Epithelial cell of proximal tubule (primary cell): Measurements from ENCODE around the gene EXPH5. TPM values are rescaled to one million over a fixed set of nuclear protein-coding genes. Genes with fewer than 3 reads are reported as not detected.

Experiments used
- DNase-seq: peaks from one replicate; pipeline ENCODE4 v3.0.0-alpha.2; 2011; ENCODE audit warnings: low read depth
- H3K4me3 ChIP-seq: 2 replicates; pipeline ENCODE4 v1.5.1; 2011; ENCODE audit warnings: low read depth, mild to moderate bottlenecking, low read length
- CTCF ChIP-seq: conservative IDR thresholded peaks from 2 replicates; pipeline ENCODE4 v1.5.1; 2012; ENCODE audit warnings: low read depth, mild to moderate bottlenecking, low read length
- total RNA-seq: library from RNA; depleted of rRNA; stranded (reverse); fragments of >200 nt; gene quantifications from 2 replicates; pipeline ENCODE4 v1.2.3, GENCODE V29; 2015

EXPH5 gene
- total RNA-seq, 1 donor from 2014 or later = 7.8 TPM

DNA sequence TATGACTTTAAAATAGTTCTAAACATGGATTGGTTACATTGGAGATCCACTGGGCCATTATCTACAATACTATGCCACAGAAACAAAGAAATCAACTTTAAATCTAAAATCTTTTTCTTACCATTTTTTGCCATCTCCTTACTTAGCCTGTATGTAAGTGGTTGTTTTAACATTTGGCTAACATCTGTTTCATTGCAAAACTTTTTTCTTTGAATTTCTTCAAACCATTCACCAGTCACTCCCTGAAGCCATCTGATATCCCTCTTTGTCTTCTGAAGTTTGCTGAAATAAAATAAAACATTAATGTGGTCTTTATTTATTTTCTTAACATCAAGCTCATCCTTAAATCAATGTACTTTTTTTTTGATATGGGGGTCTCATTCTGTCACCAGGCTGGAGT is 52.0 kb downstream of the EXPH5 start:
- DNase-seq = no peak
- no peak for TF ChIP-seq CTCF
- no peak overlapping the region for H3K4me3 ChIP-seq

- TF ChIP-seq CTCF = no peak
- DNase-seq = no peak
- H3K4me3 ChIP-seq = no peak overlapping the region
Measured at GRCh38 chr11:108538502-108538901, 55.1 kb downstream of the EXPH5 start.

DNA sequence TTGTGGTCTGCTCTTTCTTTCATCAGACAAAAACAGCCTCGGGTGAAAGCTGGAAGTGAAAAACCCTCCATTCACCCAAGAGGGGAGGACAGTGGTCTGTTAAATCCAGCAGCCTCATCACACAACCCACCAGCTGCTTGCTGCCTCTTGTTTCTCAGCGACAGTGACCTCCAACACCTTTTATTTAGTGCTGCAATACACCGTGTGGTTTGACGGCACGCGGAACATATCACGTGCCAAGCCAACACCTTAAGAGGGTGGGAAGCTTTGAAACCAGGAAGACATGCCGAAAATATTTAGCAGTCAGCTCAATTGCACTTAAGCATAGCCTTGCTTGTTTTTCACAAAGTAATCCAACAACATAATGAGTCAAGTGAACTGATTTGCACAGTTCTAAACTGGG is 55.5 kb downstream of the EXPH5 start:
- TF ChIP-seq CTCF = no peak
- no peak for DNase-seq
- no peak overlapping the region for H3K4me3 ChIP-seq

GRCh38 chr11:108536783-108537182 is 56.8 kb downstream of the EXPH5 start:
- no peak overlapping the region for H3K4me3 ChIP-seq
- no peak for DNase-seq
- no peak for TF ChIP-seq CTCF

GRCh38 chr11:108535384-108535955 is 58.1 kb downstream of the EXPH5 start:
- no peak for DNase-seq
- no peak for TF ChIP-seq CTCF
- H3K4me3 ChIP-seq = no peak overlapping the region

- H3K4me3 ChIP-seq = no peak overlapping the region
- DNase-seq = no peak
- no peak for TF ChIP-seq CTCF
Measured at GRCh38 chr11:108534274-108534882, 59.2 kb downstream of the EXPH5 start.

GRCh38 chr11:108530426-108530825 is 63.1 kb downstream of the EXPH5 start:
- no peak for TF ChIP-seq CTCF

More at GRCh38 chr11:108530426-108530825, 63.1 kb downstream of the EXPH5 start:
- DNase-seq = no peak
- no peak overlapping the region for H3K4me3 ChIP-seq
